ENCODE results near the gene ANAPC2. TPM values are rescaled to one million over a fixed set of nuclear protein-coding genes. Genes with fewer than 3 reads are reported as not detected.

The ANAPC2 gene
- total RNA-seq, 1 donor from 2014 or later = 18.9 TPM

DNA sequence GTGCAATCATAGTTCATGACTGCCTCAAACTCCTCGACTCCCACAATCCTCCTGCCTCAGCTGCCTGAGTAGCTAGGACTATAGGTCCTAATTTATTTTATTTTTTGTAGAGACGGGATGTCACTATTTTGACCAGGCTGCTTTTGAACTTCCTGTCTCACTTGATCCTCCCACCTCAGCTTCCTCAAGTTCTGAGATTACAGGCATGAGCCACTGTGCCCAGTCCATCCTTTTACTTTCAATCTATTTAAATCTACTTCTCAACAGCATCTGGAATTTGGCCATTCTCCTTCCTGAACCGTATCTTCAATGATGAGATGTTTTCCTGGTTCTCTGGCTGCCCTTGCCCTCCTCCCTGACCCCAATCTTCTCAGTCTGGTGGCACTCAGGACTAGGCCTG, 61.6 kb downstream of the ANAPC2 start:
- Histone ChIP-seq H3K9me3 (ENCODE audit: low read depth) (no peaks in the 10 kb centered on the region), H3K79me2 (ENCODE audit: low read depth) (peaks cover 22% of the 10 kb centered on the region), H3K4me3 (no peak overlapping the region), H3K4me1 (peaks cover 7% of the 10 kb centered on the region), H2AFZ (replicated peaks) (no peak overlapping the region), H3F3A (ENCODE audit: low read depth) (peaks cover 9% of the 10 kb centered on the region), H3K4me2 (no peak overlapping the region), H3K36me3 (no peaks in the 10 kb centered on the region), H3K27ac (no peak overlapping the region), H3K9ac (no peak overlapping the region), H3K27me3 (peaks cover 17% of the 10 kb centered on the region), H4K20me1 (ENCODE audit: low read depth) (peaks cover 18% of the 10 kb centered on the region)
- Mint-ChIP-seq H3K4me1 (peaks cover 32% of the 10 kb centered on the region), H3K9me3 (no peaks in the 10 kb centered on the region), H3K36me3 (no peaks in the 10 kb centered on the region), H3K27ac (no peak overlapping the region), H3K27me3 (ENCODE audit: insufficient read depth, low read depth) (peaks cover 7% of the 10 kb centered on the region), H3K4me3 (peak overlapping the region; percentile 69)
- no peak for DNase-seq (ENCODE audit: low spot score)
- TF ChIP-seq, protein P1, sequence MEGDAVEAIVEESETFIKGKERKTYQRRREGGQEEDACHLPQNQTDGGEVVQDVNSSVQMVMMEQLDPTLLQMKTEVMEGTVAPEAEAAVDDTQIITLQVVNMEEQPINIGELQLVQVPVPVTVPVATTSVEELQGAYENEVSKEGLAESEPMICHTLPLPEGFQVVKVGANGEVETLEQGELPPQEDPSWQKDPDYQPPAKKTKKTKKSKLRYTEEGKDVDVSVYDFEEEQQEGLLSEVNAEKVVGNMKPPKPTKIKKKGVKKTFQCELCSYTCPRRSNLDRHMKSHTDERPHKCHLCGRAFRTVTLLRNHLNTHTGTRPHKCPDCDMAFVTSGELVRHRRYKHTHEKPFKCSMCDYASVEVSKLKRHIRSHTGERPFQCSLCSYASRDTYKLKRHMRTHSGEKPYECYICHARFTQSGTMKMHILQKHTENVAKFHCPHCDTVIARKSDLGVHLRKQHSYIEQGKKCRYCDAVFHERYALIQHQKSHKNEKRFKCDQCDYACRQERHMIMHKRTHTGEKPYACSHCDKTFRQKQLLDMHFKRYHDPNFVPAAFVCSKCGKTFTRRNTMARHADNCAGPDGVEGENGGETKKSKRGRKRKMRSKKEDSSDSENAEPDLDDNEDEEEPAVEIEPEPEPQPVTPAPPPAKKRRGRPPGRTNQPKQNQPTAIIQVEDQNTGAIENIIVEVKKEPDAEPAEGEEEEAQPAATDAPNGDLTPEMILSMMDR (IDR thresholded peaks at IDR 0.05) = no peak
- TF ChIP-seq EZH2phosphoT487 (IDR thresholded peaks at IDR 0.05) = no peak
- no peak for TF ChIP-seq EZH2 (IDR thresholded peaks at IDR 0.05)

Small RNA genes lying within 50 kb of the gene (microRNA-seq; reads per million reads assigned to microRNA genes)
- not detected for gene MIR3621

Small RNA genes lying within 50 kb of the gene (small RNA-seq; reads per million reads assigned to genes)
- not detected for gene MIR3621

Other genes starting within 250 kb of the ANAPC2 start
- gene FBXW5, start 243.8 kb downstream of the ANAPC2 start, total RNA-seq (ENCODE audit: low replicate concordance) = 21.5 and 85.1 TPM in 2 replicates
- not detected in 2 replicates for gene C8G, start 243.3 kb downstream of the ANAPC2 start, total RNA-seq (ENCODE audit: low replicate concordance)
- 0.19 TPM in 1 of 2 replicates, not detected in the other for gene LCN12, start 236.3 kb downstream of the ANAPC2 start, total RNA-seq (ENCODE audit: low replicate concordance)
- gene PTGDS, start 211.1 kb downstream of the ANAPC2 start, total RNA-seq (ENCODE audit: low replicate concordance) = not detected in 2 replicates
- 0.09 TPM in 1 of 2 replicates, not detected in the other for gene LCNL1, start 205.6 kb downstream of the ANAPC2 start, total RNA-seq (ENCODE audit: low replicate concordance)
- gene PAXX, start 196.1 kb downstream of the ANAPC2 start, total RNA-seq (ENCODE audit: low replicate concordance) = 31.5 and 79.6 TPM in 2 replicates
- not detected in 2 replicates for gene CLIC3, start 192.0 kb downstream of the ANAPC2 start, total RNA-seq (ENCODE audit: low replicate concordance)
- gene ABCA2, start 160.3 kb downstream of the ANAPC2 start, total RNA-seq (ENCODE audit: low replicate concordance) = 2.7 and 19.7 TPM in 2 replicates
- gene FUT7, start 156.5 kb downstream of the ANAPC2 start, total RNA-seq (ENCODE audit: low replicate concordance) = not detected in 2 replicates
- gene NPDC1, start 142.4 kb downstream of the ANAPC2 start, total RNA-seq (ENCODE audit: low replicate concordance) = 3.8 and 31.3 TPM in 2 replicates
- not detected in 2 replicates for gene ENTPD2, start 134.5 kb downstream of the ANAPC2 start, total RNA-seq (ENCODE audit: low replicate concordance)
- 5.7 and 27.7 TPM in 2 replicates for gene SAPCD2, start 118.0 kb downstream of the ANAPC2 start, total RNA-seq (ENCODE audit: low replicate concordance)
- 0.12 and 0.51 TPM in 2 replicates for gene UAP1L1, start 111.0 kb downstream of the ANAPC2 start, total RNA-seq (ENCODE audit: low replicate concordance)
- gene MAN1B1, start 101.6 kb downstream of the ANAPC2 start, total RNA-seq (ENCODE audit: low replicate concordance) = 24.6 and 43.5 TPM in 2 replicates
- gene DPP7, start 73.8 kb downstream of the ANAPC2 start, total RNA-seq (ENCODE audit: low replicate concordance) = 2.6 and 24.3 TPM in 2 replicates
- gene GRIN1, start 49.4 kb downstream of the ANAPC2 start, total RNA-seq (ENCODE audit: low replicate concordance) = 0.03 TPM in 1 of 2 replicates, not detected in the other
- 0.59 TPM in 1 of 2 replicates, not detected in the other for gene LRRC26, start 18.5 kb downstream of the ANAPC2 start, total RNA-seq (ENCODE audit: low replicate concordance)
- not detected in 2 replicates for gene TMEM210, start 16.5 kb downstream of the ANAPC2 start, total RNA-seq (ENCODE audit: low replicate concordance)
- 27.9 and 69.8 TPM in 2 replicates for gene SSNA1, start 116 bp upstream of the ANAPC2 start, total RNA-seq (ENCODE audit: low replicate concordance)
- 3.4 and 9.1 TPM in 2 replicates for gene TPRN, start 12.2 kb upstream of the ANAPC2 start, total RNA-seq (ENCODE audit: low replicate concordance)
- gene TMEM203, start 17.1 kb upstream of the ANAPC2 start, total RNA-seq (ENCODE audit: low replicate concordance) = 21.6 and 43.7 TPM in 2 replicates
- gene NDOR1, start 17.1 kb upstream of the ANAPC2 start, total RNA-seq (ENCODE audit: low replicate concordance) = 5.1 and 20.5 TPM in 2 replicates
- 0.77 and 0.84 TPM in 2 replicates for gene RNF208, start 33.7 kb upstream of the ANAPC2 start, total RNA-seq (ENCODE audit: low replicate concordance)
- gene CYSRT1, start 36.6 kb upstream of the ANAPC2 start, total RNA-seq (ENCODE audit: low replicate concordance) = 0.56 TPM in 1 of 2 replicates, not detected in the other
- not detected in 2 replicates for gene RNF224, start 38.9 kb upstream of the ANAPC2 start, total RNA-seq (ENCODE audit: low replicate concordance)
- not detected in 2 replicates for gene SLC34A3, start 42.3 kb upstream of the ANAPC2 start, total RNA-seq (ENCODE audit: low replicate concordance)
- 183 and 367 TPM in 2 replicates for gene TUBB4B, start 52.7 kb upstream of the ANAPC2 start, total RNA-seq (ENCODE audit: low replicate concordance)
- not detected in 2 replicates for gene STPG3, start 62.7 kb upstream of the ANAPC2 start, total RNA-seq (ENCODE audit: low replicate concordance)
- 35.2 and 76.1 TPM in 2 replicates for gene NELFB, start 66.8 kb upstream of the ANAPC2 start, total RNA-seq (ENCODE audit: low replicate concordance)
- 0.39 and 2.8 TPM in 2 replicates for gene TOR4A, start 89.2 kb upstream of the ANAPC2 start, total RNA-seq (ENCODE audit: low replicate concordance)
- 20.7 and 25.2 TPM in 2 replicates for gene NRARP, start 113.7 kb upstream of the ANAPC2 start, total RNA-seq (ENCODE audit: low replicate concordance)
- gene EXD3, start 234.6 kb upstream of the ANAPC2 start, total RNA-seq (ENCODE audit: low replicate concordance) = 4.7 and 25.1 TPM in 2 replicates
- gene NOXA1, start 234.8 kb upstream of the ANAPC2 start, total RNA-seq (ENCODE audit: low replicate concordance) = 0.39 and 0.65 TPM in 2 replicates